Measurements from ENCODE around the gene CBX2. TPM values are rescaled to one million over a fixed set of nuclear protein-coding genes. Genes with fewer than 3 reads are reported as not detected.

The CBX2 gene
- polyA plus RNA-seq, 3 donors, result 0.79 to 1.3 (median 1.3) TPM

DNA sequence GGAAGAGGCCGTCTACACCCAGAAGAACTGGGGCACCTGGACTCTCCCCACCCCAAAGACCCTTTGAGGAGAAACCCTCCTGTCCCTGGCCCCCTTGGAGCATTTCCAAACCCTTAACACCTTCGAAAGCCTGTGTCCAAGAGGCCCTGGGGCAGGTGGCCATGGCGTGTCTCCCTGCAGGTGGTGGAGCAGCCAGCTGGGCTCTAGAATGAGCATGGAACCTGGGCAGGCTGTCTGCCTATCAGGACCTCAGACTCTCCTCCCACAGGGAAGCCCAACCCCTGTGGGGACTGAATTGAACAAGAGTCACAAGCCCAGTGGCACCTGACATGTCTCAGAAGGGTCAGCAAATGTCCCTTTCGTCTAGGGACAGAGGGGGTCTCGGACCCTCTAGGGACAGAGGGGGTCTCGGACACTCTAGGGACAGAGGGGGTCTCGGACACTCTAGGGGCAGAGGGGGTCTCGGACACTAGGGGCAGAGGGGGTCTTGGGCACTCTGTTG is 52.9 kb downstream of the CBX2 start:
- H3K27ac ChIP-seq (ENCODE audit: low read depth, low read length), result no peak overlapping the region
- WGBS, 3 donors, result 88 to 93% (median 91%) methylated on average over 8 of the region's 8 CpGs

DNA sequence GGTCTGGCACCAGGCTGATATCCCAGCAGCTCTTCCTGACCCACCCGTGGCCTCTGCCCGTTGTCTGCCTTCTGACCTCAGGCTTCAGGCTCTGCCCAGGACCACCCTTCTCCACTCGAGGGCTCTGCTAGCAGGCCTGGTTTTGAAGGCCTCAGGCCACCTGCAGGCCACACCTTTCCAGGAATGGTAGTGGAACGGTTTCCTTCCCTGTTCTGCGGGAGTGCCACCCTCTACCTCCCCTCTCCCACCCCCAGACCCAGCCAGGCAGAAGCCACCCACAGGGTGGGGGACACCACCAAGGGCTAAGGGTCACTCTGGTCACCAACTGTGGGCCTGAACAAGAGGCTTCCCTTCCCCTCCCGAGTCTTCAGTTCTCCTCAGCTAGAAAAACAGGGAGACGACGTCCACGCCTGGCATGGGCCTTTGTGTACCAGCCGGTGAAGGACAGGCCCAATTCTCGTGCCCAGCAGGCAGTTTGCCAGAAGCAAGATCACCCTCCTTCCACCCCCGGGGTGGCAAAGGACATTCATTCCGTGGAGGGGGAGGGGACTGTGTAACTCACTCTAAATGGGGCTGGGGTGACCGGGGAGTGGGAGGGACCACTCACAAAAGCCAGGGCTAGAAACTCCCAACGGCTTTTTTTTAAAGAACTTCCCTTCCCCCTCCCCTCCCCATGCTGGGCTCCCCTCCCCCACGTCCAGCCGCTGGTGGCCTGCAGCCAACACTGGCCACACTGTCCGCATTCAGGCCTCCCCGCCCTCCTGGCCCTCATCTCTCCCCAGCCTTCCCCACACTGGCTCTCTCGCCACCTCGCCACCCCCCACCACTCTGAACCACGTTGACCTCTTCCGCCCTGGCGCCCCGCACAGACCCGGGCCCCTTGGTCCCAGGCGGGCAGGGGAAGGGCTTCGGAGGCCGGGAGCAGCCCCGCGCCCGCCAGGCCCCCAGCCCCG is 53.6 kb downstream of the CBX2 start:
- WGBS, 3 donors, result 21 to 26% (median 26%) methylated on average over 32 to 33 of the region's 33 CpGs
- no peak overlapping the region for H3K27ac ChIP-seq (ENCODE audit: low read depth, low read length)

DNA sequence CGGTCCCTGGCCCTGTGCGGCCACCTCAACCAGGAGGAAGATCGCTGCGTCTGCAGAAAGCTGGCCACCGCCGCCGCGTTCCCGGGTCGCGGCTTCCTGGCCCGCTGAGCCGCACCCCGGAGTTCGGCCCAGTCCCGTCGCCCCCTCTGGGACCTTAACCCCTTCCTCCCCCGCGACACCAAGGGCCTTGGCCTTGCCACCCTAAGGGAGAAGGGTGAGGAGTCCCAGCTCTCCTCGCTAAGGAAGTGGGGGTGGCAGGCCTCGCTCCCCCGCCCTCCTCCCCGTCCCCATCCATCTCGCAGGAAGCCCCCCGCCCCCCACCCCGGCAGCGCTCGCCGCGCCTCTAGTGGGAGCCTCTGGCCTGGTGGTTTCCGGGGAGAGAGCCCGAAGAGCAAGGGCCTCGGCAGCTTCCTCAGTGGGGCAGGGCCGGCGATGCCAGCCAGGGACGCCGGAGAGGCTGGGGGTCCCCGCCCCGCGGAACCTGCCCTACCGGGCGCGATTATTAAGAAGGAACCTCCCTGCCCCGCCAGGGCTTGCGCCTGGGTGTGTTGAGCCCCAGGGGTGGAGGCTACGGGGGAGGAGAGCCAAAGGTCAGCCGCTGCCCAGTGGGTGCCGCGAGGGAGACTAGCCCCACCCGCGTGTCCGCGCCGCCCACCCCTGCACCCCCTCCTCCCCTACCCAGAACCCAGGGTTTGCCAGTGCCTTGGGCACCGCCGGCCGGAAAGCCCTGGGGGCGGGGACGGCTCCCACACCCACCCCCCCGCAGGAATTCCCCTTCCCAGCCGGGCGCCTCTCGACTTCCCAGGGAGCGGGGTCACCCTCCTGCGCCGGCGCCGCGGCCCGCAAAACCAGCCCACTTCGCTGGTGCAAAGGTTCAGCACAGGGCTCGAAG is 54.5 kb downstream of the CBX2 start:
- H3K27ac ChIP-seq (ENCODE audit: low read depth, low read length), result no peak overlapping the region
- WGBS, 3 donors, result 14 to 32% (median 20%) methylated on average over 28 to 72 of the region's 72 CpGs

DNA sequence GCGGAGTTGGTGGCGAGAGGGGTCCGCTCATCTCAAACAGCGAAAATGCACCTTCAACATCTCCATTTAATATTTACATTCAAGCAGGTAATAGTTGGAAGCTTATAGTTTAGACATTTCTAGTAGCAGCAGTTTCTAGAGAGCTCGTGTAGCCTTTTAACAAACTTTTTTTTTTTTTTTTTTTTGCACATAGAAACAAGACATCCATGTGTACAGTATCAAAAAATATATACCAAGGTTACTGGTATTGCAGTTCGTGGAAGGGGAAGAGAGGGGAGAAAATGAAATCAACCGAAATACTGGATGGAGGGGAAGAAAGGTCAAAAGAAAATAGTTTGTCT is 55.1 kb downstream of the CBX2 start:
- no peak overlapping the region for H3K27ac ChIP-seq (ENCODE audit: low read depth, low read length)

DNA sequence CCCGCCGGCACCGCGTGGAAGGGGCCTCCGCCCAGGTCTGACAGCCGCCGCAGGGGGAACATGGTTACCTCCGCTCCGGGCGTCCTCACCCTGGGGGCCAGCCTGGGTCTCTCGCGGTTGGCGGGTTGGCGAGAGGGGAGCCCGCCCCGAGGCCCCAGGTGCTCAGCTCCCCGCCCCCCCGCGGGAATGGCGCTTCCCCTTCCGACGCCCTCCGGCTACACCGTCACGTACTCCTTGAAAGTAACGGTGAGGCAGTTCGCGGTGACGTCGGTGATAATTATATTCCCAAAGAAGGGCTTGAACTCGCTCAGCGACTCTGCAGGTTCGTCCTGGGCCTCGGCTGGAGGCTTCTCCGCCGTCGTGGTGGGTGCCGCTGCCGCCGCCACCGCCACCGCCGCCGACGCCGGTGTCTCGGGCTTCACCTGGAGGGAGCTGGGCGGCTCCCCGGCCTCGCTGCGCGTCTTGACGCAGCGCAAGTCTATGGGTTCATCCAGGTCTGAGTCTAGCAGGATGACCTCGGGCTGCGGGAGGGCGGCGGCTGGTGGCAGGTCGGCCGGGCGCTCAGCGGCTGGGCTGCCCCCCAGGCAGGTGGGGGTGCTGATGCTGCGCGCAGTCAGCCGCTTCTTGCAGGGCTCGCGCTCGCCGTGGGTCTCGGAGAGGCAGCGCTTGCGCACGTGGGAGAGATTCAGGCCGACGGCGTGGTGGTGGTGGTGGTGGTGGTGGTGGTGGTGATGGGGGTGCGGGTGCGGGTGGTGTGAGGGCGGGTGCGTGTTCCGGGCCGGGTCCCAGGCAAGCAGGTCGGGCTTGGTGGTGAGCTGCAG is 56.0 kb downstream of the CBX2 start:
- no peak overlapping the region for H3K27ac ChIP-seq (ENCODE audit: low read depth, low read length)
- 84 to 93% (median 90%) methylated on average over 82 to 83 of the region's 83 CpGs for WGBS, 3 donors

More for the DNA sequence above, 55.1 kb downstream of the CBX2 start:
- WGBS, 3 donors, result 80 to 87% (median 80%) methylated on average over 7 of the region's 7 CpGs

DNA sequence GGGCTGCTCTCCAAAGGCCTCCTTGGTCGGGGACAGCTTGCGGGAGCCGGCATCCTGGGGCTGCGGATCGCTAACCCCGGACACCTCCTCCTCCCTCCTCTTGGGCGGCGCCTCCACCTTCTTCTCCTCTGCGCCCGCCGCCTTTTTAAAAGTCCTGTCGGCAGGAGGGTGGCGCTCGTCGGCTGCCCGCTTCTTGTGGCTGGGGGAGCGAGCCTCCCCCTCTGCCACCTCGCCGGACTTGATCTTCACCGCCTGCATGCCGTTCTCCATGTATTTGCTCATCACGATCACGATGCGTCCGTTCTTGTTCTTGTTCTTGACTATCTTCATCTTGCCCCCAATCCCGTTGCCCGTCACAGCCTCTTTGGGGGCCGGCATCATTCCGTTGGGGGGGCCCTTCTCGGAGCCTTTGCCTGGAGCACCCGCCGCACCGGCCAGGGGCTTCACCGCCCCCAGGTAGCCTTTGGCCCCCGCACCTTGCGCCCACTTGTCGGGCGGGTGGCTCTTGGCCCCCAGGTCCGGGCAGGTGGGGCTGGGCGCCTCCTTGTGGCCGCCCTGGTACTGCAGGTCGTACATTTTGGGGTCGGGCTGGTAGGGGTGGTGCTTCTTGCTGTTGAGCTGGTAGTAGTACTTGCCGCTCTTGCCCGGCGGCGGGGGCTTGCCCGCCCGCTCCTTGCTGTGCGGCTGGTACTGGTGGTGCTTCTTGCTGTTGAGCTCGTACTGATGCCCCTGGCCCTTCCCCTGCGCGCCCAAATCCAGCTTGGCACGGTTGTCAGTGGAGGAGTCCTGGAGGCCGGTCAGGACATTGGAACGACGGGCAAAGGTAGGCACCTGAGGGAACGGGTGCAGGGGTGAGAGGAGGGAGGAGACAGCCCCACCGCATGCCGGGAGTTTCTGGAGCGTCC is 56.9 kb downstream of the CBX2 start:
- H3K27ac ChIP-seq (ENCODE audit: low read depth, low read length), result no peak overlapping the region
- WGBS, 3 donors, result 86 to 91% (median 89%) methylated on average over 47 to 61 of the region's 61 CpGs

DNA sequence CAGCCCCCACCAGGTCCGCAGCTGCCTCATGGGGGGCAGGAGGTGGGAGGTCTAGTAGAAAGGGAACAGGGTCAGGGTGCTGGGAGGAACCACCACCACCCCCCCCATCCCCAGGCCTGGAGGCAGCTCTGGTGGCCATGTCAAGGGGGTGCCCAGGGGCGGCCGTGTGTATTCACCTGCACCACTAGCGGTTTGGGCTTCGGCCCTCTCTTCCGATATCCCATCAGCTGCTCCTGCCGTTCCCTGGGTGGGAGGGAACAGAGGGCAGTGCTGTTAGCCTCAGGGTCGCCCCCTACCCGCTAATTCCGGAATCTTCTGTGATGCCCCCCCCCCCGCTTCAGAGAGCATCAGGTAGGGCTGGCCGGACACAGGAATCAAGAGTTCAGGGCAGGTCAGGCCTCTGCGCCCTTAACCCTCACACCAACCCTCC is 57.5 kb downstream of the CBX2 start:
- 71 to 88% (median 83%) methylated on average over 12 to 13 of the region's 13 CpGs for WGBS, 3 donors
- H3K27ac ChIP-seq (ENCODE audit: low read depth, low read length), result no peak overlapping the region

DNA sequence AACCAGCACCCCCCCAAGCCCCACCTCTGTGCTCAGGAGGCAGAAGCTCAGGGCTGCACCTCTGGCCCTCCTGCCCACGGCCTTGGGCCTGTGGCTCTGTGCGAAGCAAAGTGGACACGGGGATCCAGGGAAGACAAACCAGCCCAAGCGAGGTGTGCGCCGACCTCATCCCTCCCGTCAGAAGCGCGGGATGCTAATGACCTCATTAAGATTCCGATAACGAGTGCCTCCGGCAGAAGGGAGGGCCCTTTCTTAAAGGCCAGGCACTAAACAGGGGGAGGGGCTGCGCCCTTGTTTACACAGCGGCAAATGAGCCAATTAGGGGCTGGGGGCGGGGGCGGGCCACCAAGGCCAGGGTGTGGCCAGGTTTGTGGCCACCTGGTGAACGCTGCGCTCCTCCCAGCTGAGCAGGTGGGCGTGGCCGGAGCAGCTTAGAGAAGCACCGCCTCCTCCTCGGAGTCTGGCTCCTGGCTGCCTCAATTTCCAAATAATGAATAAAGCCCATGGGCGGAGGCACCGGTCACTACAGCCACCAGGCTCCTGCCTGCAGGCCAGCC is 58.1 kb downstream of the CBX2 start:
- H3K27ac ChIP-seq (ENCODE audit: low read depth, low read length), result no peak overlapping the region
- 30 to 89% (median 88%) methylated on average over 22 to 24 of the region's 24 CpGs for WGBS, 3 donors

DNA sequence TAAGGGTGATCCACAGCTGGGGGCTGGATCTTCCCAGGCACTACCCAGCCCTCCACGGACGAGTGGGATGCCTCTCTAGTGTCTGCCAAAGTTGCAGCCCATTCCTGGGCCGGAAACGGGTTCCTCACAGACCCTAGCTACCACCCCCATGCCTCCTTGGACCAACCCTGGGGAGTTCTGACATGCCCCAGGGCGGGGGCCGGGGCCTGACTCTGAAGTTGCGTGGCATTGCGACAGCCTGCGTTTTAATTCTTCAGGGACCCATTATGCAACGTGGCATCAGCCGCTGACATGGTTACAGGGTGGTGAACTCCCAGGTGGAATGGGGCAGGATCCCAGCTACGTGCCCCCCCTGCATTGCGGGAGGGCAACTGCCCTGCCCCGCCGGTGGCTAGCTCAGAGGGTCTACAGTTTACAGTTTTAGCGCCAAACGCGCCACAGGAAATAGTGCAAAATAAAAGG is 58.6 kb downstream of the CBX2 start:
- no peak overlapping the region for H3K27ac ChIP-seq (ENCODE audit: low read depth, low read length)

DNA sequence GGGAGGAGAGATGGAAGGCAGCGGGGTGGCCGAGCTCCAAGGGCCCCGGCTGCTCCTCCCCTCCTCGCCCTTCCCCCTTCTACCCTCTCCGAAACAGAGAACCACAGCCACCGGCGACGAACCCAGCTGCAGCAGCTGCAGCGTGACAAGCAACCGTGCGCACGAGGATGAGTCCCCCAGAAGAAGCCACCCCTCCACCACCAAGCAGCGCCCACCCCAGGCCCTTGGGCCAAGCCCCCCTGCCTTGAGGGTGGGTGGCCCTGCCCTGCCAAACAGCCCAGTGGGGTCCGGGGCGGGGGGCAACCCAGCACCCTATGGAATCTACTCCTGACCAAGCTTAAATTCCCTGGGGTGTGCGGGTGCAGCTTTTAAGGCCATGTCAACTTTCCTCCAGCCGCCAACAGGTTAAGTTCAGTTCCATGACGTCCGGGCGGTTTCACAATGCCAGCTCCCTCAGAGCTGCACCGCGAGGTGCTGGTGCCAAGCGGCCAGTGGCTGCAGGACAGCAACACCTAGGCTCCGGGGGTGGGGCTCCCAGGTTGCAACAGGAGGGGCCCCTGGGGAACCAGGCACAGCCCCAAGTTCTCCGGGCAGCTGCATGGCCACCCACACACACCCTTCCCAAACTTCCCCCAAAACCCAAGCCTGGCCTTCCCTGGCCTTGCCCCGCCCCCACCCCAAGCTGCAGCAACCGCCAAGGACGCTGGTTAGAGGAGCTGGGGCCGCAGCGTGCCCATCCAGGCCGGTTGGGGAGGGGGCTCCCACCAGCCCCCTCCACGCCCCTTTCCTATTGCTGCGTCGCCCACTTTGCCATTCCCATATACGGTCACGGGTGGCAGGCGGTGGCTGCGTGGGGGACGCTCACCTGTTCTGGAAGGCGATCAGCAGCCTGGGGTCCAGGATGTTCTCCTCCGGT is 59.3 kb downstream of the CBX2 start:
- 9 to 24% (median 18%) methylated on average over 38 to 41 of the region's 41 CpGs for WGBS, 3 donors

More for the DNA sequence above, 58.6 kb downstream of the CBX2 start:
- whole genome bisulfite sequencing, 3 donors, result 24 to 42% (median 33%) methylated on average over 18 of the region's 18 CpGs

More for the DNA sequence above, 59.3 kb downstream of the CBX2 start:
- H3K27ac ChIP-seq (ENCODE audit: low read depth, low read length), result no peak overlapping the region

Other genes starting within 250 kb of the CBX2 start
- gene RBFOX3, start 167.1 kb upstream of the CBX2 start, polyA plus RNA-seq, result under 1 TPM in 2 of 3 donors, not detected in 1; 0.03 to 0.17 TPM
- gene ENPP7, start 47.2 kb upstream of the CBX2 start, polyA plus RNA-seq, result not detected
- gene CBX8, start 18.9 kb downstream of the CBX2 start, polyA plus RNA-seq, result 1 to 10 TPM; 1.7 to 5.6 (median 2.2) TPM
- gene CBX4, start 61.3 kb downstream of the CBX2 start, polyA plus RNA-seq, result 10 to 100 TPM in 1 of 3 donors, 1 to 10 TPM in 2; 6.3 to 10.6 (median 8.0) TPM

Measured in adipose tissue (tissue), 3 donors.